PC-3 (cell line): ENCODE measurements around the gene CTAG1B. TPM values are rescaled to one million over a fixed set of nuclear protein-coding genes. Genes with fewer than 3 reads are reported as not detected.
"Not testable (repeated sequence)": the region's sequence is repeated elsewhere in the genome, so short reads cannot be mapped to it uniquely, and the experiment has no call there.

ENCODE experiments used
- ATAC-seq: fragments of 200-7000 bp; cut with Tn5 transposase; 2 replicates; pipeline ENCODE4 v1.9.1; 2020; ENCODE audit warnings: mild to moderate bottlenecking, moderate library complexity
- Bru-seq: library from RNA; stranded (reverse); fragments of 400-500 nt; gene quantifications from one replicate; lab custom pipeline; 2021; lab: Mats Ljungman, UMichigan
- BruChase-seq, 2 experiments: library from RNA; stranded (reverse); fragments of 400-500 nt; gene quantifications; one replicate each; lab custom pipeline; 2021; lab: Mats Ljungman, UMichigan
- BruUV-seq: library from RNA; stranded (reverse); fragments of 400-500 nt; replicated peaks from 2 replicates; lab custom pipeline; 2021; lab: Mats Ljungman, UMichigan
- CTCF ChIA-PET: fragments of 300-600 bp; sonication (Branson Sonifier 250); formaldehyde crosslinking; loops from one replicate; lab custom pipeline; 2022; ENCODE audit warnings: antibody characterized with exemption; lab: Charles Lee
- POLR2A ChIA-PET: fragments of 300-600 bp; sonication (Branson Sonifier 250); formaldehyde crosslinking; loops from one replicate; lab custom pipeline; 2022; ENCODE audit warnings: antibody characterized with exemption; ENCODE audit not compliant: unreplicated experiment; lab: Charles Lee
- DNase-seq: peaks from one replicate; pipeline ENCODE4 v3.0.0-alpha.2; 2015
- H2AFZ ChIP-seq: fragments of 300-600 bp; sonication (generic); 2 replicates; pipeline ENCODE4 v1.6.0; 2016; ENCODE audit warnings: antibody characterized with exemption, low read length
- H3F3A ChIP-seq: fragments of 300-600 bp; sonication (generic); one replicate; pipeline ENCODE4 v1.6.0; 2017; ENCODE audit warnings: antibody characterized with exemption, low read length, control low read depth, mild to moderate bottlenecking; ENCODE audit not compliant: unreplicated experiment
- H3K27ac ChIP-seq: fragments of 300-600 bp; sonication (generic); 2 replicates; pipeline ENCODE4 v1.5.1; 2016; ENCODE audit warnings: mild to moderate bottlenecking, low read length
- H3K27me3 ChIP-seq: fragments of 300-600 bp; sonication (generic); 2 replicates; pipeline ENCODE4 v1.6.1; 2016; ENCODE audit warnings: low read length, mixed read lengths
- H3K36me3 ChIP-seq: fragments of 300-600 bp; sonication (generic); 2 replicates; pipeline ENCODE4 v1.6.1; 2016; ENCODE audit warnings: low read depth, mixed run types, low read length, mixed read lengths
- H3K4me1 ChIP-seq: fragments of 300-600 bp; sonication (generic); 2 replicates; pipeline ENCODE4 v1.5.1; 2016; ENCODE audit warnings: low read length; ENCODE audit not compliant: insufficient read depth
- H3K4me2 ChIP-seq: fragments of 300-600 bp; sonication (generic); 2 replicates; pipeline ENCODE4 v1.6.0; 2016; ENCODE audit warnings: low read length
- H3K4me3 ChIP-seq: fragments of 300-600 bp; sonication (generic); 2 replicates; pipeline ENCODE4 v1.5.1; 2016; ENCODE audit warnings: mild to moderate bottlenecking, low read length, mixed read lengths
- H3K79me2 ChIP-seq: fragments of 300-600 bp; sonication (generic); 2 replicates; pipeline ENCODE4 v1.6.1; 2017; ENCODE audit warnings: low read length, mixed read lengths
- H3K9ac ChIP-seq: fragments of 300-600 bp; sonication (generic); 2 replicates; pipeline ENCODE4 v1.6.0; 2016; ENCODE audit warnings: mild to moderate bottlenecking, low read length
- H3K9me2 ChIP-seq: fragments of 300-600 bp; sonication (generic); replicated peaks from 2 replicates; pipeline ENCODE4 v1.6.1; 2016; ENCODE audit warnings: mixed run types, low read length, mixed read lengths
- H3K9me3 ChIP-seq: fragments of 300-600 bp; sonication (generic); 2 replicates; pipeline ENCODE4 v1.6.1; 2016; ENCODE audit warnings: low read length, mixed read lengths
- H4K20me1 ChIP-seq: fragments of 300-600 bp; sonication (generic); 2 replicates; pipeline ENCODE4 v1.6.1; 2016; ENCODE audit warnings: low read length, mixed read lengths
- EZH2 ChIP-seq: fragments of 300-600 bp; sonication (generic); IDR thresholded peaks from one replicate; pipeline ENCODE4 v1.6.1; 2017; ENCODE audit warnings: antibody characterized with exemption, mild to moderate bottlenecking, low read length; ENCODE audit not compliant: unreplicated experiment
- EZH2phosphoT487 ChIP-seq: fragments of 300-600 bp; sonication (generic); IDR thresholded peaks from 2 replicates; pipeline ENCODE4 v1.6.1; 2018; ENCODE audit warnings: mild to moderate bottlenecking, antibody characterized with exemption, low read length, borderline replicate concordance
- intact Hi-C: fragments of 100-400 bp; cut with micrococcal nuclease; formaldehyde crosslinking; loops from 2 replicates; pipeline ENCODE4 v1.9.0; 2023
- long read RNA-seq: library from polyadenylated mRNA; unstranded; transcript quantifications from one replicate; pipeline ENCODE4 v2.0.0, GENCODE V29; 2021; ENCODE audit not compliant: unreplicated experiment
- total RNA-seq: library from RNA; depleted of rRNA; stranded (reverse); fragments of >200 nt; gene quantifications from 2 replicates; pipeline ENCODE4 v1.2.3, GENCODE V29; 2014; rRNA removed
- TF ChIP-seq, protein P1 (sequence below): fragments of 300-600 bp; sonication (generic); conservative IDR thresholded peaks from 2 replicates; pipeline ENCODE4 v1.5.1; 2017; ENCODE audit warnings: antibody characterized with exemption, low read depth, mild to moderate bottlenecking, low read length

CTAG1B gene
- total RNA-seq (not detected in 2 replicates), Bru-seq, nascent RNA (not detected), BruChase-seq, experiment 1, labeled RNA remaining after a 6-hour chase (not detected), BruChase-seq, experiment 2, labeled RNA remaining after a 2-hour chase (not detected)
- long read RNA-seq = 0 reads

DNA sequence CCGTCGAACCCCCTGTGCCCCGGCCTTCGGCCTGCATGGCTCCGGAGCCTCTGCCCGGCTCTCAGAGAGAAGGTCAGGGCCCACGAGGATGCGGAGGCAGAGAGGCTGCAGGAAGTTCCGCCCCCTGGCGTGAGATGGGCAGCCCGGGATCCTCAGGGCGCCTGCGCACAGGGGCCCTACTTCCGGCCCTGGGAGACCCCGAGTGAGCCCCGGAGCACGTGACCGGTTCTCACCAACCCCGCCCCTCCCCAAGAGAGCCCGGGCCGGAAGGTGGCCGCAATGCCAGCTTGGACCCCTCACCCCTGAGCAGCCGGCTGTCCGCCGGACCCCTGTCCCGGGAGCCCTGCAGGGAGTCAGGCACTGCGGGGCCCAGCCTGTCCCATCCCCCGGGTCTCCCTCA lies at the start of gene CTAG1B:
CTAG1B (minus strand) TSS at position 101 of the 400 bp plus-strand sequence; CDS start at position 37, 64 bp downstream.
- H3K9me2 ChIP-seq, ATAC-seq, H3K9ac ChIP-seq, H3K4me1 ChIP-seq, H3K79me2 ChIP-seq, H3K4me3 ChIP-seq, H3F3A ChIP-seq, DNase-seq, BruUV-seq, H3K27me3 ChIP-seq, H4K20me1 ChIP-seq, H2AFZ ChIP-seq, H3K27ac ChIP-seq, CTCF ChIA-PET, H3K36me3 ChIP-seq, H3K4me2 ChIP-seq, intact Hi-C loops, H3K9me3 ChIP-seq, POLR2A ChIA-PET: not testable (repeated sequence)

DNA sequence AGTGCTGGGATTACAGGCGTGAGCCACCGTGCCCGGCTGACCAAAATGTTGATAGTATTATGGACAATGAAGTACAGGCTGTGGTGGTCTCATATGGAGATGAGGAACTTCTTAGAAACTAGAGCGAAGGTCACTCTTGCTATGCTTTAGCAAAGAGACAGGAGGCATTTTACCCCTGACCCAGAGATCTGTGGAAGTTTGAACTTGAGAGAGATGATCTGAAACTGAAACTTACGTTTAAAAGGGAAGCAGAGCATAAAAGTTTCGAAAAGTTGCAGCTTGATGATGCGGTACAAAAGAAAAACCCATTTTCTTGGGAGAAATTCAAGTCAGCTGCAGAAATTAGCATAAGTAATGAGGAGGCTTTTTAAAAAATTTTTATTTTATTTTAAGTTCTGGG lies 42.8 kb upstream of the CTAG1B start:
- Histone ChIP-seq H3K27me3 (no peaks in the 10 kb centered on the region), H3K9me3 (no peaks in the 10 kb centered on the region), H4K20me1 (no peaks in the 10 kb centered on the region), H3K4me1 (no peaks in the 10 kb centered on the region), H3K79me2 (no peaks in the 10 kb centered on the region), H3K27ac (no peak overlapping the region), H3K9me2 (no peaks in the 10 kb centered on the region), H3K4me2 (no peak overlapping the region), H3K4me3 (no peak overlapping the region), H3F3A (no peaks in the 10 kb centered on the region), H2AFZ (no peak overlapping the region), H3K9ac (no peak overlapping the region), H3K36me3 (no peaks in the 10 kb centered on the region)
- DNase-seq = no peak
- intact Hi-C loops = no loop called here
- no peak for TF ChIP-seq EZH2phosphoT487
- TF ChIP-seq, protein P1, sequence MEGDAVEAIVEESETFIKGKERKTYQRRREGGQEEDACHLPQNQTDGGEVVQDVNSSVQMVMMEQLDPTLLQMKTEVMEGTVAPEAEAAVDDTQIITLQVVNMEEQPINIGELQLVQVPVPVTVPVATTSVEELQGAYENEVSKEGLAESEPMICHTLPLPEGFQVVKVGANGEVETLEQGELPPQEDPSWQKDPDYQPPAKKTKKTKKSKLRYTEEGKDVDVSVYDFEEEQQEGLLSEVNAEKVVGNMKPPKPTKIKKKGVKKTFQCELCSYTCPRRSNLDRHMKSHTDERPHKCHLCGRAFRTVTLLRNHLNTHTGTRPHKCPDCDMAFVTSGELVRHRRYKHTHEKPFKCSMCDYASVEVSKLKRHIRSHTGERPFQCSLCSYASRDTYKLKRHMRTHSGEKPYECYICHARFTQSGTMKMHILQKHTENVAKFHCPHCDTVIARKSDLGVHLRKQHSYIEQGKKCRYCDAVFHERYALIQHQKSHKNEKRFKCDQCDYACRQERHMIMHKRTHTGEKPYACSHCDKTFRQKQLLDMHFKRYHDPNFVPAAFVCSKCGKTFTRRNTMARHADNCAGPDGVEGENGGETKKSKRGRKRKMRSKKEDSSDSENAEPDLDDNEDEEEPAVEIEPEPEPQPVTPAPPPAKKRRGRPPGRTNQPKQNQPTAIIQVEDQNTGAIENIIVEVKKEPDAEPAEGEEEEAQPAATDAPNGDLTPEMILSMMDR = no peak
- no peak for TF ChIP-seq EZH2
- ATAC-seq = no peak
- CTCF ChIA-PET = no interaction called here
- no TSS peak for BruUV-seq
- POLR2A ChIA-PET = no interaction called here

DNA sequence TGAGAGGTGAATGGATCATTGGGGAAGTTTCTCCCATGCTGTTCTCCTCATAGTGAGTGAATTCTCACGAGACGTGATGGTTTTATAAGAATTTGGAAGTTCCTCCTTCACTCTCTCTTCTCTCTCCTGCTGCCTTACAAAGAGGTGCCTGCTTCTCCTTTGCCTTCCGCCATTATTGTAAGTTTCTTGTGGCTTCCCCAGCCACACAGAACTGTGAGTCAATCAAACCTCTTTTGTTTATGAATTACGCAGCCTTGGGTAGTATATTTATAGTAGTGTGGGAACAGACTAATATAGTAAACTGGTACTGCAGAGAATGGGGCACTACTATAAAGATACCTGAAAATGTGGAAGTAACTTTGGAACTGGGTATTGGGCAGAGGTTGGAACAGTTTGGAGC lies 42.1 kb upstream of the CTAG1B start:
- ChIA-PET CTCF (no interaction called here), POLR2A (no interaction called here)
- H3K4me1 ChIP-seq = no peaks in the 10 kb centered on the region
- intact Hi-C loops = no loop called here
- no peaks in the 10 kb centered on the region for H3F3A ChIP-seq
- no peaks in the 10 kb centered on the region for H4K20me1 ChIP-seq
- no peak overlapping the region for H3K4me3 ChIP-seq
- no peak overlapping the region for H2AFZ ChIP-seq
- H3K79me2 ChIP-seq = no peaks in the 10 kb centered on the region
- H3K9me2 ChIP-seq = no peaks in the 10 kb centered on the region
- no peaks in the 10 kb centered on the region for H3K27me3 ChIP-seq
- DNase-seq (no peak), ATAC-seq (no peak)
- no peak overlapping the region for H3K27ac ChIP-seq
- no peaks in the 10 kb centered on the region for H3K36me3 ChIP-seq
- BruUV-seq = no TSS peak
- no peak overlapping the region for H3K9ac ChIP-seq
- no peaks in the 10 kb centered on the region for H3K9me3 ChIP-seq
- no peak for TF ChIP-seq EZH2phosphoT487
- TF ChIP-seq, protein P1 = no peak
- TF ChIP-seq EZH2 = no peak
- no peak overlapping the region for H3K4me2 ChIP-seq
